H1 (cell line): Measurements from ENCODE around the gene GRIA1.

Source experiments
- EZH2 ChIP-seq: fragments of 200-600 bp; sonication (generic); IDR thresholded peaks from 2 replicates; pipeline ENCODE4 v1.7.1; 2012; ENCODE audit warnings: low read depth, mild to moderate bottlenecking, moderate library complexity, low read length, inconsistent platforms; ENCODE audit not compliant: severe bottlenecking
- MAFK ChIP-seq: IDR thresholded peaks from 2 replicates; pipeline ENCODE4 v1.6.1; 2012; ENCODE audit warnings: low read depth, mild to moderate bottlenecking, improper control_type of control experiment, low read length
- POLR2A ChIP-seq, 2 experiments: IDR thresholded peaks; 1 replicate in 1 of 2; 2 replicates in 1 of 2; pipeline ENCODE4 v1.6.1; 2011; ENCODE audit warnings: low read depth in 2 of 2, low read length in 2 of 2, mild to moderate bottlenecking in 2 of 2; ENCODE audit errors: control extremely low read depth in 1 of 2
- TAF1 ChIP-seq: IDR thresholded peaks from 2 replicates; pipeline ENCODE4 v1.6.1; 2011; ENCODE audit warnings: mild to moderate bottlenecking, low read depth, low read length
- TCF12 ChIP-seq: IDR thresholded peaks from 2 replicates; pipeline ENCODE4 v1.6.1; 2011; ENCODE audit warnings: low read depth, mild to moderate bottlenecking, low read length
- YY1 ChIP-seq: IDR thresholded peaks from 2 replicates; pipeline ENCODE4 v1.6.1; 2011; ENCODE audit warnings: low read depth, mild to moderate bottlenecking, low read length
- TF ChIP-seq, protein P1 (sequence below): IDR thresholded peaks from 2 replicates; pipeline ENCODE4 v1.6.1; 2012; ENCODE audit warnings: inconsistent platforms
- TF ChIP-seq, protein P2 (sequence below): IDR thresholded peaks from 2 replicates; pipeline ENCODE4 v1.6.1; 2012; ENCODE audit warnings: low read length, inconsistent platforms

DNA sequence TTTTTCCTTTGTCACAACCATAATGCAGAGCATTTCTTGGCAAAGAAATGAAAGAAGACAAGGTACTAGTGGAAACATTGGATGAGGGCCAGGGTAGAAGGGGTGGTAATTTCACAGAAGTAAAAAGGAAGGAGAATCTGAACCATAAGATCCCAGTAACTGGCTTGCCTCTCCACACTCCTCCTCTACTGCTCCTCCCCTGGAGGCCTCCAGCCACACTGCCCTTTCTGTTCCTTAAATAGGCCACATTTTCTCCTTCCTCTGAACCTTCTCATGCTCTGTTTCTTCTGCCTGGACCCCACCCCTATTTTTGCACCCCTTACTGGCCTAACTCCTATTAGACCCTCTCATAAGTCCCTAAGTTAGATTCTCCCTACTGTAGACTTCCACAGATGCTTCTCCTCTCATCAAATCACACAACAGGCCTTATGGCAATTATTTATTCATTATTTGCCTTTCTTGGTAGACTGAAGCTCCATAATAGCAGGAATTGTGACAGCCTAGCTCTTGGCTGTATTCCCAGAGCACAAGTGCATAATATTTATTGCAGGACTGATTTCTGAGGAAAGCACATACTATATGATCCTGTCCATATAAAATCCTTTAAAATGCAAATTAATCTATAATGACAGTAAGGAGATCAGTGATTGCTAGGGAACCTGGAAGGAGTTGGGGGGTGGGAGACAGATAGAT is 31.3 kb upstream of the GRIA1 start:
- TF ChIP-seq, protein P1, sequence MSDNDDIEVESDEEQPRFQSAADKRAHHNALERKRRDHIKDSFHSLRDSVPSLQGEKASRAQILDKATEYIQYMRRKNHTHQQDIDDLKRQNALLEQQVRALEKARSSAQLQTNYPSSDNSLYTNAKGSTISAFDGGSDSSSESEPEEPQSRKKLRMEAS = no peak
- no peak for TF ChIP-seq EZH2
- no peak for TF ChIP-seq YY1
- no peak for TF ChIP-seq TCF12
- no peak for TF ChIP-seq MAFK
- TF ChIP-seq POLR2A (IDR thresholded peaks at IDR 0.05; ENCODE audit: control extremely low read depth in 1 of 2, low read depth in 2 of 2, low read length in 2 of 2) = no peak
- TF ChIP-seq, protein P2, sequence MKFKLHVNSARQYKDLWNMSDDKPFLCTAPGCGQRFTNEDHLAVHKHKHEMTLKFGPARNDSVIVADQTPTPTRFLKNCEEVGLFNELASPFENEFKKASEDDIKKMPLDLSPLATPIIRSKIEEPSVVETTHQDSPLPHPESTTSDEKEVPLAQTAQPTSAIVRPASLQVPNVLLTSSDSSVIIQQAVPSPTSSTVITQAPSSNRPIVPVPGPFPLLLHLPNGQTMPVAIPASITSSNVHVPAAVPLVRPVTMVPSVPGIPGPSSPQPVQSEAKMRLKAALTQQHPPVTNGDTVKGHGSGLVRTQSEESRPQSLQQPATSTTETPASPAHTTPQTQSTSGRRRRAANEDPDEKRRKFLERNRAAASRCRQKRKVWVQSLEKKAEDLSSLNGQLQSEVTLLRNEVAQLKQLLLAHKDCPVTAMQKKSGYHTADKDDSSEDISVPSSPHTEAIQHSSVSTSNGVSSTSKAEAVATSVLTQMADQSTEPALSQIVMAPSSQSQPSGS = no peak
- TF ChIP-seq TAF1 = no peak
